Astrocyte (in vitro differentiated cells and primary cell): ENCODE results near the gene WFDC13.

Experiments
- CTCF ChIP-seq: IDR thresholded peaks from 2 replicates; pipeline ENCODE4 v1.5.1; 2011; ENCODE audit warnings: low read depth, mild to moderate bottlenecking, inconsistent platforms, low read length, moderate library complexity; ENCODE audit not compliant: insufficient read depth
- EZH2 ChIP-seq: IDR thresholded peaks from 2 replicates; pipeline ENCODE4 v1.6.1; 2012; ENCODE audit warnings: mild to moderate bottlenecking, low read length, inconsistent platforms; ENCODE audit not compliant: insufficient read depth

- TF ChIP-seq CTCF (no peak), EZH2 (no peak)
These were observed 3.3 kb downstream of the WFDC13 start, which contains the start of gene WFDC10B for GRCh38 chr20:45704969-45705637.
